H1 (cell line): ENCODE data around the gene MAGI1. TPM values are rescaled to one million over a fixed set of nuclear protein-coding genes. Genes with fewer than 3 reads are reported as not detected.

Experiments used
- CTCF ChIA-PET: fragments of 300-600 bp; sonication (Branson Sonifier 250); formaldehyde crosslinking; loops from one replicate; lab custom pipeline; 2021; ENCODE audit not compliant: partially characterized antibody; lab: Charles Lee
- POLR2A ChIA-PET: fragments of 300-600 bp; sonication (Branson Sonifier 250); formaldehyde crosslinking; loops from one replicate; lab custom pipeline; 2021; ENCODE audit warnings: inconsistent platforms; ENCODE audit not compliant: partially characterized antibody; lab: Charles Lee
- DNase-seq, 2 experiments: peaks; one replicate each; pipeline versions ENCODE4 v3.0.0 to v3.0.0-alpha.2; 2010 to 2022; ENCODE audit warnings: low spot score in 2 of 2, low read depth in 1 of 2, mixed read lengths in 1 of 2
- FAIRE-seq: peaks from 2 replicates; lab custom pipeline; 2011; peaks lifted over from hg19 to GRCh38; lab: Jason Lieb, UNC
- H2AFZ ChIP-seq: 2 replicates; pipeline ENCODE4 v1.8.1; 2012; ENCODE audit warnings: low read length, inconsistent platforms
- H2AK5ac ChIP-seq: 2 replicates; pipeline ENCODE4 v1.6.1; 2013; ENCODE audit warnings: low read depth, low read length
- H2BK120ac ChIP-seq: replicated peaks from 2 replicates; pipeline ENCODE3; 2013; ENCODE audit warnings: low read depth, low read length, inconsistent platforms
- H2BK12ac ChIP-seq: 2 replicates; pipeline ENCODE4 v1.6.1; 2013; ENCODE audit warnings: low read depth, low read length
- H2BK15ac ChIP-seq: 2 replicates; pipeline ENCODE4 v1.6.1; 2013; ENCODE audit warnings: low read length
- H2BK20ac ChIP-seq: 2 replicates; pipeline ENCODE4 v1.6.1; 2013; ENCODE audit warnings: low read length
- H2BK5ac ChIP-seq: 2 replicates; pipeline ENCODE4 v1.6.1; 2013; ENCODE audit warnings: low read depth, low read length
- H3K14ac ChIP-seq: 2 replicates; pipeline ENCODE4 v1.6.1; 2013; ENCODE audit warnings: inconsistent platforms; ENCODE audit not compliant: insufficient read length
- H3K18ac ChIP-seq: 2 replicates; pipeline ENCODE4 v1.6.1; 2013; ENCODE audit warnings: low read length; ENCODE audit errors: extremely low read depth
- H3K23ac ChIP-seq: 2 replicates; pipeline ENCODE4 v1.6.1; 2013; ENCODE audit warnings: inconsistent platforms; ENCODE audit not compliant: insufficient read length
- H3K23me2 ChIP-seq: 2 replicates; pipeline ENCODE4 v1.6.1; 2013; ENCODE audit warnings: low read depth, low read length
- H3K27ac ChIP-seq: 2 replicates; pipeline ENCODE4 v1.6.1; 2011; ENCODE audit warnings: low read depth, low read length, inconsistent platforms
- H3K27me3 ChIP-seq, 4 experiments: replicated peaks in 1 of 4; 1 replicate in 1 of 4; 2 replicates in 3 of 4; pipeline versions ENCODE4 v1.6.1 to v1.8.1; 2011 to 2013; ENCODE audit warnings: low read length in 3 of 4, mild to moderate bottlenecking in 3 of 4, inconsistent platforms in 2 of 4, mixed read lengths in 2 of 4, moderate library complexity in 1 of 4; ENCODE audit not compliant: control insufficient read depth in 3 of 4, insufficient read depth in 3 of 4; ENCODE audit errors: extremely low read depth in 1 of 4
- H3K36me3 ChIP-seq, 4 experiments: 2 replicates each; pipeline versions ENCODE4 v1.6.1 to v1.8.1; 2011 to 2013; ENCODE audit warnings: mild to moderate bottlenecking in 4 of 4, low read length in 3 of 4, moderate library complexity in 2 of 4, control low read depth in 1 of 4, inconsistent platforms in 1 of 4; ENCODE audit not compliant: insufficient read depth in 4 of 4, control insufficient read depth in 2 of 4
- H3K4ac ChIP-seq: replicated peaks from 2 replicates; pipeline ENCODE3; 2013; ENCODE audit warnings: low read length, low read depth, mixed read lengths, inconsistent platforms; ENCODE audit not compliant: insufficient read length
- H3K4me1 ChIP-seq, 4 experiments: replicated peaks in 1 of 4; 1 replicate in 1 of 4; 2 replicates in 3 of 4; pipeline versions ENCODE4 v1.6.1 to v1.8.1; 2011 to 2013; ENCODE audit warnings: low read length in 3 of 4, inconsistent platforms in 2 of 4, mixed read lengths in 1 of 4; ENCODE audit not compliant: insufficient read depth in 4 of 4, control insufficient read depth in 3 of 4
- H3K4me2 ChIP-seq, 2 experiments: 2 replicates each; pipeline versions ENCODE4 v1.6.1 to v1.8.1; 2011 to 2013; ENCODE audit warnings: low read depth in 2 of 2, low read length in 2 of 2, control low read depth in 1 of 2, inconsistent platforms in 1 of 2, mild to moderate bottlenecking in 1 of 2; ENCODE audit not compliant: insufficient read depth in 1 of 2
- H3K4me3 ChIP-seq, 4 experiments: fragments of 200-600, 300-600 bp in 1 of 4; sonication (generic), shearing (Covaris generic), sonication (Bioruptor Twin) in 1 of 4; 2 replicates each; pipeline versions ENCODE4 v1.5.1 to v1.8.1; 2011 to 2016; ENCODE audit warnings: low read length in 4 of 4, low read depth in 3 of 4, control low read depth in 2 of 4, inconsistent platforms in 2 of 4, mild to moderate bottlenecking in 2 of 4, mixed read lengths in 1 of 4, moderate library complexity in 1 of 4; ENCODE audit not compliant: insufficient read depth in 2 of 4; ENCODE audit errors: extremely low read depth in 1 of 4
- H3K56ac ChIP-seq: replicated peaks from 2 replicates; pipeline ENCODE3; 2013; ENCODE audit warnings: low read depth, mild to moderate bottlenecking, mixed read lengths, low read length, inconsistent platforms; ENCODE audit not compliant: insufficient read length
- H3K79me1 ChIP-seq: 2 replicates; pipeline ENCODE4 v1.6.1; 2013; ENCODE audit warnings: low read depth, low read length, control low read depth
- H3K79me2 ChIP-seq, 2 experiments: 2 replicates each; pipeline versions ENCODE4 v1.6.1 to v1.8.1; 2012 to 2013; ENCODE audit warnings: low read length in 2 of 2, mild to moderate bottlenecking in 2 of 2, inconsistent platforms in 1 of 2; ENCODE audit not compliant: insufficient read depth in 2 of 2, control insufficient read depth in 1 of 2
- H3K9ac ChIP-seq, 4 experiments: replicated peaks in 1 of 4; 1 replicate in 1 of 4; 2 replicates in 3 of 4; pipeline versions ENCODE4 v1.6.1 to v1.8.1; 2011 to 2013; ENCODE audit warnings: low read depth in 3 of 4, low read length in 3 of 4, control low read depth in 2 of 4, mild to moderate bottlenecking in 2 of 4, moderate library complexity in 2 of 4, inconsistent platforms in 1 of 4; ENCODE audit errors: extremely low read depth in 1 of 4
- H3K9me3 ChIP-seq, 2 experiments: 2 replicates each; pipeline versions ENCODE4 v1.6.1 to v1.8.1; 2012 to 2013; ENCODE audit warnings: mild to moderate bottlenecking in 2 of 2, moderate library complexity in 2 of 2, control low read depth in 1 of 2, inconsistent platforms in 1 of 2, low read depth in 1 of 2, low read length in 1 of 2, mixed read lengths in 1 of 2; ENCODE audit not compliant: insufficient read depth in 2 of 2
- H4K20me1 ChIP-seq, 2 experiments: replicated peaks in 1 of 2; 2 replicates each; pipeline versions ENCODE3 to v1.8.1; 2011 to 2013; ENCODE audit warnings: inconsistent platforms in 2 of 2, low read length in 2 of 2, mild to moderate bottlenecking in 1 of 2; ENCODE audit not compliant: insufficient read depth in 2 of 2, control insufficient read depth in 1 of 2
- H4K5ac ChIP-seq: 2 replicates; pipeline ENCODE4 v1.6.1; 2013; ENCODE audit warnings: low read length, low read depth, mixed read lengths, inconsistent platforms; ENCODE audit not compliant: insufficient read length
- H4K8ac ChIP-seq: 2 replicates; pipeline ENCODE4 v1.8.0; 2013; ENCODE audit warnings: mild to moderate bottlenecking, moderate library complexity, low read length, inconsistent platforms; ENCODE audit not compliant: insufficient read depth; ENCODE audit errors: extremely low read depth
- H4K91ac ChIP-seq: replicated peaks from 2 replicates; pipeline ENCODE3; 2013; ENCODE audit warnings: low read length, mixed read lengths, inconsistent platforms; ENCODE audit not compliant: insufficient read length
- CEBPB ChIP-seq: IDR thresholded peaks from 2 replicates; pipeline ENCODE4 v1.6.1; 2012; ENCODE audit warnings: low read depth, low read length
- SP2 ChIP-seq: IDR thresholded peaks from 2 replicates; pipeline ENCODE4 v1.6.1; 2012; ENCODE audit warnings: mild to moderate bottlenecking, low read length, inconsistent platforms
- WGBS, 2 experiments: shearing (Covaris generic) in 1 of 2; methylation state at CpG; one replicate each; pipeline versions ENCODE4 v1.1.6 to v1.1.7; 2013 to 2015; ENCODE audit warnings: low lambda C conversion rate in 2 of 2, mixed read lengths in 2 of 2, inconsistent platforms in 1 of 2, low coverage in 1 of 2, missing lambda C conversion rate in 1 of 2; ENCODE audit not compliant: insufficient replicate concordance in 2 of 2, insufficient coverage in 1 of 2, insufficient read length in 1 of 2; ENCODE audit errors: extremely low coverage in 1 of 2, missing lambda C conversion rate in 1 of 2; 5-methylcytosine and 5-hydroxymethylcytosine counted together
- polyA plus RNA-seq, 7 experiments: library from polyadenylated mRNA; depleted of rRNA in 3 of 7; stranded (reverse) in 5 of 7; unstranded in 2 of 7; fragments of >200 nt in 5 of 7; fragments of 200-250 nt in 2 of 7; gene quantifications; 1 replicate in 5 of 7; 2 replicates in 1 of 7; 4 replicates in 1 of 7; pipeline versions ENCODE4 v1.2.1 to v1.2.3, GENCODE V29; 2011 to 2013; ENCODE audit warnings: missing spikeins in 2 of 7, mixed read lengths in 2 of 7
- total RNA-seq: library from RNA; stranded (reverse); fragmentation: NEBNext Ultra II Directional; extraction: Animal tissue kit (Norgen Biotek cat#: 25700); gene quantifications from 2 replicates; pipeline ENCODE4 v1.2.1, GENCODE V29; 2021

Gene MAGI1
- total and polyA plus RNA-seq, 2 of the 8 experiments (the other 6 are each of a cell fraction or from before 2014, with no cell fraction given) = 19.8 to 78.0 TPM

- ChIA-PET POLR2A (interaction anchor here (0.7 kb wide), 1 partner anchor 232 kb away, joined by 3 read pairs; no protein-coding TSS in a partner anchor), CTCF (interaction anchor here (0.6 to 0.7 kb wide), 5 partner anchors 13 to 78 kb away, joined by 3 to 5 read pairs (median 4); no protein-coding TSS in a partner anchor)
- Histone ChIP-seq H3K4ac (no peak overlapping the region), H2BK5ac (no peak overlapping the region), H3K27me3 (no peaks in the 10 kb centered on the region), H2BK120ac (no peak overlapping the region), H2BK15ac (no peak overlapping the region), H2AFZ (no peak overlapping the region), H3K23ac (no peak overlapping the region), H3K9ac (no peak overlapping the region), H3K56ac (no peak overlapping the region), H2AK5ac (no peak overlapping the region), H3K23me2 (0 out of 2 replicates have a peak, but pooled peaks cover 2% of the 10 kb centered on the region), H3K36me3 (no peaks in the 10 kb centered on the region), H3K4me2 (no peak overlapping the region), H3K4me1 (peaks cover 0 to 4% (median 1%) of the 10 kb centered on the region in 4 experiments; a peak in 3 of 7 replicates), H2BK12ac (no peak overlapping the region), H4K5ac (no peak overlapping the region), H3K18ac (no peak overlapping the region), H3K14ac (no peak overlapping the region), H4K8ac (no peak overlapping the region), H4K91ac (no peak overlapping the region), H3K4me3 (no peak overlapping the region), H3K79me2 (peaks cover 0 to 12% of the 10 kb centered on the region in 2 experiments; a peak in 2 of 4 replicates), H4K20me1 (no peaks in the 10 kb centered on the region), H2BK20ac (no peak overlapping the region), H3K79me1 (no peaks in the 10 kb centered on the region; the same call in 1 of the 2 replicates), H3K27ac (no peak overlapping the region), H3K9me3 (no peaks in the 10 kb centered on the region)
- no peak for FAIRE-seq
- 89% methylated on average over 2 of the region's 2 CpGs; no CpG with 5 or more reads in 1 of the 2 experiments for WGBS, 2 experiments
- peak; percentile 58; the same call in 1 of the 2 replicates for TF ChIP-seq CEBPB
- no peak for TF ChIP-seq SP2
- DNase-seq = no peak
Observed at GRCh38 chr3:65779390-65779789, 259.3 kb downstream of the MAGI1 start.
